Coronary artery (tissue), 2 donors: Measurements from ENCODE around the gene GDNF.
"Not testable (repeated sequence)": the region's sequence is repeated elsewhere in the genome, so short reads cannot be mapped to it uniquely, and the experiment has no call there.

Source experiments
- DNase-seq: peaks from one replicate; pipeline ENCODE4 v3.0.0-alpha.2; 2017; ENCODE audit warnings: low spot score
- H3K27ac ChIP-seq, 2 donors: fragments of 200-600 bp; sonication (generic); one replicate each; pipeline ENCODE4 v1.5.1; 2016 to 2019
- H3K4me3 ChIP-seq: fragments of 200-600 bp; sonication (generic); 2 replicates; pipeline ENCODE4 v1.5.1; 2016; ENCODE audit warnings: mild to moderate bottlenecking, moderate library complexity
- TF ChIP-seq, protein P1 (sequence below): fragments of 200-600 bp; sonication (generic); IDR thresholded peaks from one replicate; pipeline ENCODE4 v1.5.1; 2019; ENCODE audit warnings: antibody characterized with exemption

GDNF gene

DNA sequence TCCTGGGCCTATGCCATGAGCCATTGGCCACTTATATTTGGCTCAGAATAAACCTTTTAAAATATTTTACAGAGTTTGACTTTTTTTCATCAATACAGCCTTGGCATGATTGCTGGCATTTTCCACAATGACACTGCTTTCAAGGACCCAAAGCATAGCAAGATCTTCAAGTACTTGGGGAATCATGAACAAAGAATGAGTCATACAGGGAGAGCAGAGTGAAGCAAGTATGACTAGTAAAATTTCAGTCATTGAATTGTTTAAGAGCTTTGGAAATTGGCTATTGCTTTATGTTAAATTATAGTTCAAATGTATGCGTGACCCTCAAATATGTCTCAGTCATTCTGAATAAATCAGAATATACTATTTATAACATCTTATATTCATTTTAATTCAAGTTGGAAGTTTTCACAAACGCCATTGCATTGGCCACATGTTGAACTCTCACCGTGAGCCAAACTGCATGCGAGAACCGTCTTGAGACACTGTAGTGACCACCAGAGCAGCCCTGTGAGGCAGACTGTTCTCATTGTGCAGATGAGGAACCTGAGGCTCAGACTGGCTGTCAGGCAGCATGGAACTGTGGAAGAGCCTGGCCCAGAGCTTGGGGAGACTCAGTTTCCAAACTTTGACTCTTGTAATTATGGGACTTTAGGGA lies 52.9 kb downstream of the GDNF start:
- TF ChIP-seq, protein P1, sequence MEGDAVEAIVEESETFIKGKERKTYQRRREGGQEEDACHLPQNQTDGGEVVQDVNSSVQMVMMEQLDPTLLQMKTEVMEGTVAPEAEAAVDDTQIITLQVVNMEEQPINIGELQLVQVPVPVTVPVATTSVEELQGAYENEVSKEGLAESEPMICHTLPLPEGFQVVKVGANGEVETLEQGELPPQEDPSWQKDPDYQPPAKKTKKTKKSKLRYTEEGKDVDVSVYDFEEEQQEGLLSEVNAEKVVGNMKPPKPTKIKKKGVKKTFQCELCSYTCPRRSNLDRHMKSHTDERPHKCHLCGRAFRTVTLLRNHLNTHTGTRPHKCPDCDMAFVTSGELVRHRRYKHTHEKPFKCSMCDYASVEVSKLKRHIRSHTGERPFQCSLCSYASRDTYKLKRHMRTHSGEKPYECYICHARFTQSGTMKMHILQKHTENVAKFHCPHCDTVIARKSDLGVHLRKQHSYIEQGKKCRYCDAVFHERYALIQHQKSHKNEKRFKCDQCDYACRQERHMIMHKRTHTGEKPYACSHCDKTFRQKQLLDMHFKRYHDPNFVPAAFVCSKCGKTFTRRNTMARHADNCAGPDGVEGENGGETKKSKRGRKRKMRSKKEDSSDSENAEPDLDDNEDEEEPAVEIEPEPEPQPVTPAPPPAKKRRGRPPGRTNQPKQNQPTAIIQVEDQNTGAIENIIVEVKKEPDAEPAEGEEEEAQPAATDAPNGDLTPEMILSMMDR: no peak
- no peak overlapping the region for H3K27ac ChIP-seq
- DNase-seq: no peak
- no peak overlapping the region for H3K4me3 ChIP-seq

- TF ChIP-seq, protein P1: no peak
- Histone ChIP-seq H3K4me3 (no peak overlapping the region), H3K27ac (no peak overlapping the region)
- no peak for DNase-seq
Observed at GRCh38 chr5:37786416-37786815, 53.4 kb downstream of the GDNF start.

GRCh38 chr5:37781409-37781808 lies 58.4 kb downstream of the GDNF start:
- H3K27ac ChIP-seq, H3K4me3 ChIP-seq, DNase-seq: not testable (repeated sequence)

GRCh38 chr5:37777432-37778130 lies 62.3 kb downstream of the GDNF start:
- TF ChIP-seq, protein P1: no peak
- H3K4me3 ChIP-seq: no peak overlapping the region
- DNase-seq: no peak
- H3K27ac ChIP-seq: no peak overlapping the region

GRCh38 chr5:37776826-37777225 lies 63.0 kb downstream of the GDNF start:
- TF ChIP-seq, protein P1: no peak
- DNase-seq: no peak
- no peak overlapping the region for H3K27ac ChIP-seq
- H3K4me3 ChIP-seq: no peak overlapping the region

GRCh38 chr5:37774912-37775483 lies 64.8 kb downstream of the GDNF start:
- H3K4me3 ChIP-seq: no peak overlapping the region
- DNase-seq: no peak
- no peak overlapping the region for H3K27ac ChIP-seq
- TF ChIP-seq, protein P1: no peak

- no peak overlapping the region for H3K27ac ChIP-seq
- TF ChIP-seq, protein P1: no peak
- no peak overlapping the region for H3K4me3 ChIP-seq
- no peak for DNase-seq
Observed at GRCh38 chr5:37773809-37774208, 66.0 kb downstream of the GDNF start.
